BLaER1 (cell line): ENCODE measurements around the gene PPP5C.

ENCODE experiments used
- H3K27ac ChIP-seq: shearing (Covaris generic); formaldehyde crosslinking; 2 replicates; pipeline ENCODE4 v1.8.1; 2022
- H3K27me3 ChIP-seq: shearing (Covaris generic); formaldehyde crosslinking; 2 replicates; pipeline ENCODE4 v1.8.1; 2022
- H3K36me3 ChIP-seq: shearing (Covaris generic); formaldehyde crosslinking; 2 replicates; pipeline ENCODE4 v1.8.1; 2022
- H3K4me1 ChIP-seq: shearing (Covaris generic); formaldehyde crosslinking; 2 replicates; pipeline ENCODE4 v1.8.1; 2022
- H3K4me2 ChIP-seq: shearing (Covaris generic); formaldehyde crosslinking; 2 replicates; pipeline ENCODE4 v1.8.1; 2022
- H3K4me3 ChIP-seq: shearing (Covaris generic); formaldehyde crosslinking; 2 replicates; pipeline ENCODE4 v1.8.1; 2022
- H3K9ac ChIP-seq: shearing (Covaris generic); formaldehyde crosslinking; 2 replicates; pipeline ENCODE4 v1.8.1; 2022
- H3K9me3 ChIP-seq: shearing (Covaris generic); formaldehyde crosslinking; 2 replicates; pipeline ENCODE4 v1.8.1; 2022
- H4K20me1 ChIP-seq: shearing (Covaris generic); formaldehyde crosslinking; 2 replicates; pipeline ENCODE4 v1.8.1; 2022
- Cebpa-rat ChIP-seq: shearing (Covaris generic); IDR thresholded peaks from 2 replicates; pipeline ENCODE4 v1.8.1; 2022

The PPP5C gene

GRCh38 chr19:46383171-46383815 lies 36.4 kb downstream of the PPP5C start:
- H3K4me3 ChIP-seq = no peak overlapping the region

GRCh38 chr19:46383846-46384245 lies 37.0 kb downstream of the PPP5C start:
- TF ChIP-seq Cebpa-rat = no peak

More at GRCh38 chr19:46383171-46383815, 36.4 kb downstream of the PPP5C start:
- TF ChIP-seq Cebpa-rat = no peak
- Histone ChIP-seq H3K9me3 (no peaks in the 10 kb centered on the region), H3K9ac (no peak overlapping the region), H4K20me1 (peaks cover 22% of the 10 kb centered on the region; the same call in 1 of the 2 replicates), H3K4me2 (no peak overlapping the region), H3K27ac (no peak overlapping the region), H3K27me3 (no peaks in the 10 kb centered on the region), H3K4me1 (peaks cover 45% of the 10 kb centered on the region), H3K36me3 (peaks cover 100% of the 10 kb centered on the region)

GRCh38 chr19:46384396-46384795 lies 37.5 kb downstream of the PPP5C start:
- H3K36me3 ChIP-seq = peaks cover 100% of the 10 kb centered on the region
- H3K4me3 ChIP-seq = no peak overlapping the region
- no peaks in the 10 kb centered on the region for H3K9me3 ChIP-seq
- H3K9ac ChIP-seq = no peak overlapping the region
- peaks cover 37% of the 10 kb centered on the region for H3K4me1 ChIP-seq
- peaks cover 21% of the 10 kb centered on the region; the same call in 1 of the 2 replicates for H4K20me1 ChIP-seq
- no peaks in the 10 kb centered on the region for H3K27me3 ChIP-seq
- H3K4me2 ChIP-seq = no peak overlapping the region
- no peak overlapping the region for H3K27ac ChIP-seq
- no peak for TF ChIP-seq Cebpa-rat

More at GRCh38 chr19:46383846-46384245, 37.0 kb downstream of the PPP5C start:
- Histone ChIP-seq H3K9ac (no peak overlapping the region), H3K4me1 (peaks cover 43% of the 10 kb centered on the region), H3K9me3 (no peaks in the 10 kb centered on the region), H3K27me3 (no peaks in the 10 kb centered on the region), H4K20me1 (peaks cover 22% of the 10 kb centered on the region; the same call in 1 of the 2 replicates), H3K27ac (no peak overlapping the region), H3K4me2 (no peak overlapping the region), H3K36me3 (peaks cover 100% of the 10 kb centered on the region), H3K4me3 (no peak overlapping the region)

- H3K4me2 ChIP-seq = no peak overlapping the region
- peaks cover 35% of the 10 kb centered on the region for H3K4me1 ChIP-seq
- H3K9ac ChIP-seq = no peak overlapping the region
- H3K9me3 ChIP-seq = no peaks in the 10 kb centered on the region
- H3K27ac ChIP-seq = 0 out of 2 replicates have a peak overlapping the region, but pooled peaks have one; percentile 11
- TF ChIP-seq Cebpa-rat = no peak
- H3K27me3 ChIP-seq = no peaks in the 10 kb centered on the region
- H3K36me3 ChIP-seq = peaks cover 100% of the 10 kb centered on the region
- peaks cover 15% of the 10 kb centered on the region; the same call in 1 of the 2 replicates for H4K20me1 ChIP-seq
- no peak overlapping the region for H3K4me3 ChIP-seq
These were observed 38.7 kb downstream of the PPP5C start for GRCh38 chr19:46385636-46386035.

GRCh38 chr19:46386151-46386550 lies 39.3 kb downstream of the PPP5C start:
- Histone ChIP-seq H4K20me1 (peaks cover 14% of the 10 kb centered on the region; the same call in 1 of the 2 replicates), H3K9ac (no peak overlapping the region), H3K4me1 (peaks cover 37% of the 10 kb centered on the region), H3K27me3 (no peaks in the 10 kb centered on the region), H3K36me3 (peaks cover 100% of the 10 kb centered on the region), H3K4me2 (no peak overlapping the region), H3K27ac (peak overlapping the region; percentile 11; the same call in 1 of the 2 replicates), H3K9me3 (no peaks in the 10 kb centered on the region), H3K4me3 (no peak overlapping the region)
- no peak for TF ChIP-seq Cebpa-rat

- Histone ChIP-seq H3K9me3 (no peaks in the 10 kb centered on the region), H3K4me1 (peaks cover 37% of the 10 kb centered on the region), H3K4me3 (no peak overlapping the region), H3K36me3 (peaks cover 97% of the 10 kb centered on the region), H4K20me1 (peaks cover 4% of the 10 kb centered on the region; the same call in 1 of the 2 replicates), H3K27me3 (no peaks in the 10 kb centered on the region), H3K27ac (no peak overlapping the region), H3K4me2 (no peak overlapping the region), H3K9ac (no peak overlapping the region)
- TF ChIP-seq Cebpa-rat = no peak
These were observed 40.3 kb downstream of the PPP5C start for GRCh38 chr19:46386996-46387712.

- H3K9me3 ChIP-seq = no peaks in the 10 kb centered on the region
- no peak overlapping the region for H3K9ac ChIP-seq
- H4K20me1 ChIP-seq = no peaks in the 10 kb centered on the region
- H3K36me3 ChIP-seq = peaks cover 91% of the 10 kb centered on the region
- H3K27ac ChIP-seq = 0 out of 2 replicates have a peak overlapping the region, but pooled peaks have one; percentile 18
- H3K27me3 ChIP-seq = no peaks in the 10 kb centered on the region
- no peak overlapping the region for H3K4me2 ChIP-seq
- H3K4me3 ChIP-seq = no peak overlapping the region
- TF ChIP-seq Cebpa-rat = no peak
- peaks cover 41% of the 10 kb centered on the region for H3K4me1 ChIP-seq
These were observed 40.8 kb downstream of the PPP5C start for GRCh38 chr19:46387713-46388130.

GRCh38 chr19:46388311-46389095 lies 41.6 kb downstream of the PPP5C start:
- peaks cover 83% of the 10 kb centered on the region for H3K36me3 ChIP-seq
- H4K20me1 ChIP-seq = no peaks in the 10 kb centered on the region

GRCh38 chr19:46390121-46390858 lies 43.4 kb downstream of the PPP5C start:
- Histone ChIP-seq H3K36me3 (peaks cover 69% of the 10 kb centered on the region), H3K4me1 (peaks cover 63% of the 10 kb centered on the region), H3K27me3 (no peaks in the 10 kb centered on the region), H3K27ac (peak overlapping the region; percentile 94), H3K4me2 (peak overlapping the region; percentile 82), H3K9ac (no peak overlapping the region; the same call in 1 of the 2 replicates), H3K9me3 (no peaks in the 10 kb centered on the region), H3K4me3 (no peak overlapping the region), H4K20me1 (no peaks in the 10 kb centered on the region)
- TF ChIP-seq Cebpa-rat = no peak

More at GRCh38 chr19:46388311-46389095, 41.6 kb downstream of the PPP5C start:
- Histone ChIP-seq H3K4me2 (no peak overlapping the region), H3K4me1 (peaks cover 49% of the 10 kb centered on the region), H3K9me3 (no peaks in the 10 kb centered on the region), H3K27me3 (no peaks in the 10 kb centered on the region), H3K27ac (0 out of 2 replicates have a peak overlapping the region, but pooled peaks have one; percentile 18), H3K9ac (no peak overlapping the region), H3K4me3 (no peak overlapping the region)
- TF ChIP-seq Cebpa-rat = no peak
